Adrenal gland (tissue), 5 donors: ENCODE data around the gene IMPG2.

Experiments used
- CTCF ChIP-seq, 6 experiments: fragments of 450-650 bp in 4 of 6; fragments of 200-600 bp in 2 of 6; sonication (generic) in 1 of 6; IDR thresholded peaks; 1 replicate in 5 of 6; 2 replicates in 1 of 6; pipeline versions ENCODE4 v1.5.1 to v1.8.0; 2016 to 2021; ENCODE audit warnings: antibody characterized with exemption in 6 of 6, mild to moderate bottlenecking in 2 of 6, moderate library complexity in 1 of 6
- POLR2A ChIP-seq, 2 donors: fragments of 450-650 bp; IDR thresholded peaks; one replicate each; pipeline ENCODE4 v1.6.1; 2017; ENCODE audit warnings: antibody characterized with exemption in 2 of 2, mild to moderate bottlenecking in 2 of 2, moderate library complexity in 1 of 2
- donor health status: DM: no; HTN: no; CAD: no.

- TF ChIP-seq CTCF (IDR thresholded peaks at IDR 0.05), result no peak
- TF ChIP-seq POLR2A (IDR thresholded peaks at IDR 0.05), result no peak
Measured at GRCh38 chr3:101256511-101256910, 63.9 kb downstream of the IMPG2 start.
